BE2C (cell line): ENCODE results near the gene NPTN.

Experiments
- DNase-seq: peaks from one replicate; pipeline ENCODE4 v3.0.0-alpha.2; 2020
- H3K27me3 ChIP-seq: fragments of 250-450 bp; sonication (Bioruptor Pico); 2 replicates; pipeline ENCODE4 v1.5.1; 2020; ENCODE audit warnings: mild to moderate bottlenecking
- H3K36me3 ChIP-seq: fragments of 250-450 bp; sonication (Bioruptor Pico); 2 replicates; pipeline ENCODE4 v1.5.1; 2020; ENCODE audit warnings: mild to moderate bottlenecking
- H3K4me1 ChIP-seq: fragments of 250-450 bp; sonication (Bioruptor Pico); 2 replicates; pipeline ENCODE4 v1.5.1; 2020
- H3K4me3 ChIP-seq: 2 replicates; pipeline ENCODE4 v1.5.1; 2011; ENCODE audit warnings: low read depth, low read length
- H3K9me3 ChIP-seq: fragments of 250-450 bp; sonication (Bioruptor Pico); 2 replicates; pipeline ENCODE4 v1.5.1; 2020
- TF ChIP-seq, protein P1 (sequence below): IDR thresholded peaks from 2 replicates; pipeline ENCODE4 v1.5.1; 2012; ENCODE audit warnings: mild to moderate bottlenecking, low read depth, low read length

Gene NPTN

DNA sequence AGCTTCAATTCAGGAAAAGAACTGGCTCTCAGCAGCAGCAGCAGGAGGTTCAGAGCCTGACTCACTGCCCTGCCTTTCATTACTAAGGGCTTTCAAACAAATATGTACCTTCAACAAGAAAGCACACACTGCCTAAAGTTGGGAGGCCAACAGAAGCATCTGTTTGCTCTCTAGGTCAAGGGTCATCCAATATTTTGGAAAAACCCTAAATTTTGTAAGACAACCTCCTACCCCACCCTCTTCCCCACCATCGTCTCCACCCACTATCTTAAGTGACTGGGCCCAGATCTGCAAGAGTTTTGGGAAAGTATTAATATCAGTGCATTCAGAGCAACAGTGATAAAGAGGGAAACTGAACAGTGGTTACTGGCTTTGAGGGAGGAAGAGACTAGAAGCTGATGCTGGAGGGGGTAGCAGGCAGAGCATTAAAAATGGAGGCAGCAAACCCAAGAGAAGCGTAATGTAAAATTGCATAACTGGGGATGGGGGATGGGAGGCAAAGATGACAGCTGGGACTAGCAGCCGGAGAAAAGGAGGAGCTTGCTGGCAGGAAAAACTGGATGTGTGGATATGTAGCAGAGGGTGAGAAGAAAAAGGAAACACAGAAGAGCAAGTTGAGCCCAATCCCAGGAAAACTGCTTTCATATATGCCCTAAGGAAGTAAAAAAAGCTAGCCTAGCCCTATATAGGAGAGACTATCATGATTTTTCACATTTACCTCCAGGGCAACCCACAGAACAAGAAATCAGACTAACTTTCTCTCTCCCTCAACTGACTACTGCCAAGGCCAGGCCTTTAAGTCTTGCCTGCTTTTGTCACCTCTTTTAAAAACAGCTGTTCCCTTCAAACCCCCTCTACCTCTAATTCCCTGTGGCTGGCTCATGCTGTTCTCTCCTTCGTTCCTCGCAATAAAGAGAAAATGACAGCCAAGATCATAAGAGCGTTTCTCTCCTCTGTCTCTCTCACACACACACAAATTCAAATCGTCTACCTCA lies 31.4 kb downstream of the NPTN start:
- TF ChIP-seq, protein P1, sequence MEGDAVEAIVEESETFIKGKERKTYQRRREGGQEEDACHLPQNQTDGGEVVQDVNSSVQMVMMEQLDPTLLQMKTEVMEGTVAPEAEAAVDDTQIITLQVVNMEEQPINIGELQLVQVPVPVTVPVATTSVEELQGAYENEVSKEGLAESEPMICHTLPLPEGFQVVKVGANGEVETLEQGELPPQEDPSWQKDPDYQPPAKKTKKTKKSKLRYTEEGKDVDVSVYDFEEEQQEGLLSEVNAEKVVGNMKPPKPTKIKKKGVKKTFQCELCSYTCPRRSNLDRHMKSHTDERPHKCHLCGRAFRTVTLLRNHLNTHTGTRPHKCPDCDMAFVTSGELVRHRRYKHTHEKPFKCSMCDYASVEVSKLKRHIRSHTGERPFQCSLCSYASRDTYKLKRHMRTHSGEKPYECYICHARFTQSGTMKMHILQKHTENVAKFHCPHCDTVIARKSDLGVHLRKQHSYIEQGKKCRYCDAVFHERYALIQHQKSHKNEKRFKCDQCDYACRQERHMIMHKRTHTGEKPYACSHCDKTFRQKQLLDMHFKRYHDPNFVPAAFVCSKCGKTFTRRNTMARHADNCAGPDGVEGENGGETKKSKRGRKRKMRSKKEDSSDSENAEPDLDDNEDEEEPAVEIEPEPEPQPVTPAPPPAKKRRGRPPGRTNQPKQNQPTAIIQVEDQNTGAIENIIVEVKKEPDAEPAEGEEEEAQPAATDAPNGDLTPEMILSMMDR: no peak
- H3K9me3 ChIP-seq: no peaks in the 10 kb centered on the region
- peak; percentile 21 for DNase-seq
- no peaks in the 10 kb centered on the region for H3K36me3 ChIP-seq
- H3K27me3 ChIP-seq: no peaks in the 10 kb centered on the region
- peaks cover 18% of the 10 kb centered on the region for H3K4me1 ChIP-seq
- H3K4me3 ChIP-seq: no peak overlapping the region

DNA sequence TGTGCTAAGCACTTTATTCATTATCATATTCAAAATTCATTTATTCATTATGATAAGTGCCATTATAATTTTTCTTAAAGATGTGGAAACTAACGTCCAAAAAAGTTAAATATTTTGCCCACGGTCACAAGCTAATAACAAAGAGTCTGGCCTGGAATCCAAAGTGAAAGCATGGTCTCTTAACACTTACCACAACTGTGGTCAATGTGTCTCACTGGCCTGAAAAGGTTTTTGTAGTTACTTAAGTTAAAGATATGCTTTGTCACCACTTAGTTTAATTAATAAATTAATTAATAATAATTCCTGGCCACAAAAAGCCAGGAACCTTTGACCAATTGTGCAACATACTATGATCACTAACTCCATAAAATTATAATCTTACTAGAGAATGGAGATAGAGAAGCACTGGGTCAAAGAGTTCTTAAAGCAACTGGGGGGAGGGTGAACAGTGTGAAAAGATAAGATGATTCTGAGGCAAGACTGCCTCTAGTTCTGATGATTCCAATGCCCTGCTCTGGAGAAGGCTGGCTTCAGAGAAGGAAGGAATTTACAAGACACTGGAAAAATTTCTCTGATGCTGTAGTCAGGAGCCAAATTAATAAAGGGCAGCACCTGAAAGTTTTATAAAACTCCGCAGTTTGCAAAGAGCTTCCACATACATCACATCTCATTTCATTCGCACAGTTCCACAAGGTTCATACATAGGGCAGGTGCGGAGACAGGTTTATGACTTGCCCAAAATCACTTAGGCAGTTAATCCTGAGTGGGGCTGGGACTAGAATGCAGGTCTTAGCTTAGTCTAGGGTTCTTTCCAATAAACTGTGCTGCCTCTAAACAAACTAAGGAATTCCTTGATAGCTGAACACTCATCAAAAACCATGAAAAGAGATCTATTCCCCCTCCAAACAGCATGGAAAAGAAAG lies 32.5 kb downstream of the NPTN start:
- no peak overlapping the region for H3K4me3 ChIP-seq
- TF ChIP-seq, protein P1: no peak
- no peak for DNase-seq
- H3K9me3 ChIP-seq: no peaks in the 10 kb centered on the region
- peaks cover 21% of the 10 kb centered on the region for H3K4me1 ChIP-seq
- H3K36me3 ChIP-seq: no peaks in the 10 kb centered on the region
- no peaks in the 10 kb centered on the region for H3K27me3 ChIP-seq

DNA sequence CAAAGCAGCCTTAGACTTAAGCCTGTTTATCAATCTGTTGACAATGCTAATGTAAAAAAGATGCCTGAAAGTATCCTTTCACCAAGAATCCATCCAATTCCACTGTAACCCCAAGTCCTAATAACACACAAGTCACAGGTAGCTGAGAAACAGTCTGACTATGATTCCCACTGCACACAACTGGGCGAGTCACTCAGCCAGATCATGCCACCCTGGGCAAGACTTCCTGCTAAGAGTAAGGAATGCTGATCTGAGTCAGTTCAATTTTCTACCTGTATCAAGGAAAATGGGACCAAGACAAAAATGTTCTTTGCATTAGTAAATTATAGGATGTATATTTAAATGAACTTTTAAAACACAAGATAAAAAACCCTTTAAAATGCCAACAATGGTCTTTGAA lies 33.3 kb downstream of the NPTN start:
- TF ChIP-seq, protein P1: no peak
- no peaks in the 10 kb centered on the region for H3K36me3 ChIP-seq
- no peak overlapping the region for H3K4me3 ChIP-seq
- H3K4me1 ChIP-seq: peaks cover 21% of the 10 kb centered on the region
- no peak for DNase-seq
- no peaks in the 10 kb centered on the region for H3K27me3 ChIP-seq
- H3K9me3 ChIP-seq: no peaks in the 10 kb centered on the region

DNA sequence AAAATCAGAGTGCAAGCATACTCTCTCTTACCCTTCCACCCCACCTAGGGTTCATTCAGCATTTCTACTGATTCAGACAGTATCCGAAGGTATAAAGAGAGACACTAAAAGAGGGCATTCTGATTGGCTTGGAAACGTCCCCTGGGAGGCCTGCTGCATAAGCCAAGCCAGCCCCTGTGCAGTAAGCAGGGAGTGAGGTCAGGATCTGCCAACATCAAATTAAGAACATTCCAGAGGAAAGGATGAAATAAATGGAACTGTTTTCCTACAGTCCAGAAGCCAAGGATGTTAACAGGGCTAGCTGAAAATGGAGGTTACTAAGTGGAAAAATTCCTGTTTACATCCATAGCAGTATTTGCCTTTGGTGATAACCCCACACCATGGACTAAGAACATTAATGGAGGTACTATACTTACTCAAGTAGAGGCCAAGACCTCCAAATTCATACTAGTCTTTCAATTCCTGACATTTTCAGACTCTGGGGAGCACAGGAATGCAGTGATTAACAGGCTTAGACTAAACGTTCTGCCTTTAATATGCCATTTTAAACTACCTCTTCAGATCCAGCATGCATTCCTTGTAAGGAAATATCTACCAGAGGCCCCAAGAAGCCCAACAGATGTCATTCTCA lies 34.5 kb downstream of the NPTN start:
- no peaks in the 10 kb centered on the region for H3K27me3 ChIP-seq
- TF ChIP-seq, protein P1: no peak
- H3K4me3 ChIP-seq: no peak overlapping the region
- no peaks in the 10 kb centered on the region for H3K9me3 ChIP-seq
- no peaks in the 10 kb centered on the region for H3K36me3 ChIP-seq
- peak; percentile 27 for DNase-seq
- H3K4me1 ChIP-seq: peaks cover 34% of the 10 kb centered on the region

DNA sequence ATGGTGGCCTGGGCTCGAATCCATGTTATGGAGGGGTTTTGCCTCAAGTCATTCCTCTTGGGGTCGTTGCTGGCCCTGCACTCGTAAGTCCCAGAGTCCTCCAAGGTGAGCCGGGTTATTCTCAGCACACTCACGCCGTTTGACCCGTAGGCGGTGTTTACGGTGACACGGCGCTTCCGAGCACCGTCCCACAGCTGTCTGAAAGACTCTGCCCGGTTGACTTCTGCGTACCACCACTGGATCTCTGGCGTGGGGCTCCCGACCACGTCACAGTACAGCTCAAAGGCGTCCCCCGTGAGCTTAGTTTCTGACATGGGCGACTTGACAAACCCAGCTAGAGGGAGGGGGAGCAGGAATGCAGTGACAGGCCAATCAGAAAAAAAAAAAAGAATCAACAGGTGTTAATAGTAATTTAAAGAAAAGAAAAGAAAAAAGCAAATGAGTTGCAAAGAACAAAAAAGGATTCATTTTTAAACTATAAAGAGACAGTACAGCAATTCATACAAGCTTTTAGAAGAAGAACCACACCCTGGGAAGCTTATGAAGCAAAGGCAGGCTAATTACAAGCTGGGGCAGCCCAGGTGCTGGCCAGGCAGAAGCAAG lies 36.1 kb downstream of the NPTN start:
- TF ChIP-seq, protein P1: no peak
- DNase-seq: no peak
- H3K9me3 ChIP-seq: no peaks in the 10 kb centered on the region
- H3K36me3 ChIP-seq: no peaks in the 10 kb centered on the region
- H3K4me1 ChIP-seq: peaks cover 36% of the 10 kb centered on the region
- no peak overlapping the region for H3K4me3 ChIP-seq
- H3K27me3 ChIP-seq: no peaks in the 10 kb centered on the region
